ENCODE data around the gene CARD14.

DNA sequence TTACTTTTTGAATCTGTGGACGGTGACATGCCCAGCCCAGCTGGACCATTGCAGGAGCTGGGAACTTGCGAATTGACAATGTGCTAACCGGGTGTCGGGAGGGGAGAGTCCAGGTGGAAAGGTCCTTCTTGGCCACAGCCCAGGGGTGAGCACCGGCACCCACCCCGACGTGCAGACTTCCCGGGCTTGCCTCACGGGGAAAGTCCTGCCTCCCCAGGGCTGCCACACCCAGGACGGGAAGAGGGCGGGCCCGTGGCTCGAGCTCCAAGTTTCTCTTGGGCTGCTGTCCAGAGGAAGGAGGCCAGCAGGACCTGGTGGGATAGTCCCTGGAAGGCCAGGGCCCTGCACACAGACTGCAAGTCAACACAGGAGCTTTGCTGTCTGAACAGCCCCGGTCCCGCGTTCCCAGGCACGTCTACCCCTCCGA, 17.7 kb downstream of the CARD14 start:
- TF ChIP-seq, protein P1, sequence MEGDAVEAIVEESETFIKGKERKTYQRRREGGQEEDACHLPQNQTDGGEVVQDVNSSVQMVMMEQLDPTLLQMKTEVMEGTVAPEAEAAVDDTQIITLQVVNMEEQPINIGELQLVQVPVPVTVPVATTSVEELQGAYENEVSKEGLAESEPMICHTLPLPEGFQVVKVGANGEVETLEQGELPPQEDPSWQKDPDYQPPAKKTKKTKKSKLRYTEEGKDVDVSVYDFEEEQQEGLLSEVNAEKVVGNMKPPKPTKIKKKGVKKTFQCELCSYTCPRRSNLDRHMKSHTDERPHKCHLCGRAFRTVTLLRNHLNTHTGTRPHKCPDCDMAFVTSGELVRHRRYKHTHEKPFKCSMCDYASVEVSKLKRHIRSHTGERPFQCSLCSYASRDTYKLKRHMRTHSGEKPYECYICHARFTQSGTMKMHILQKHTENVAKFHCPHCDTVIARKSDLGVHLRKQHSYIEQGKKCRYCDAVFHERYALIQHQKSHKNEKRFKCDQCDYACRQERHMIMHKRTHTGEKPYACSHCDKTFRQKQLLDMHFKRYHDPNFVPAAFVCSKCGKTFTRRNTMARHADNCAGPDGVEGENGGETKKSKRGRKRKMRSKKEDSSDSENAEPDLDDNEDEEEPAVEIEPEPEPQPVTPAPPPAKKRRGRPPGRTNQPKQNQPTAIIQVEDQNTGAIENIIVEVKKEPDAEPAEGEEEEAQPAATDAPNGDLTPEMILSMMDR (conservative IDR thresholded peaks at IDR 0.05; ENCODE audit: low read depth, low read length), result no peak
- no peak for TF ChIP-seq EZH2 (IDR thresholded peaks at IDR 0.05; ENCODE audit: borderline replicate concordance, low read depth, low read length, poor library complexity, severe bottlenecking)
